Osteoblast (primary cell): ENCODE measurements around the gene SAP30L. TPM values are rescaled to one million over a fixed set of nuclear protein-coding genes. Genes with fewer than 3 reads are reported as not detected.
A peak's percentile ranks its signal among the peaks of the same experiment; 100 is the strongest.

Experiments used
- DNase-seq: peaks from one replicate; pipeline ENCODE4 v3.0.0; 2011; ENCODE audit warnings: low spot score, mixed read lengths; ENCODE audit not compliant: insufficient read length; ENCODE audit errors: missing footprints
- H2AFZ ChIP-seq: 2 replicates; pipeline ENCODE4 v1.6.0; 2011; ENCODE audit warnings: mild to moderate bottlenecking, low read length
- H3K27ac ChIP-seq: 2 replicates; pipeline ENCODE4 v1.5.1; 2011; ENCODE audit warnings: mild to moderate bottlenecking, low read depth, low read length, moderate library complexity
- H3K27me3 ChIP-seq: 2 replicates; pipeline ENCODE4 v1.6.0; 2012; ENCODE audit warnings: mild to moderate bottlenecking, control low read depth, inconsistent platforms, low read length, moderate library complexity; ENCODE audit not compliant: insufficient read depth
- H3K36me3 ChIP-seq: 2 replicates; pipeline ENCODE4 v1.5.1; 2011; ENCODE audit warnings: mild to moderate bottlenecking, low read length, control low read depth, moderate library complexity; ENCODE audit not compliant: insufficient read depth
- H3K4me1 ChIP-seq: 2 replicates; pipeline ENCODE4 v1.5.1; 2011; ENCODE audit warnings: mild to moderate bottlenecking, low read length, control low read depth, moderate library complexity; ENCODE audit not compliant: insufficient read depth
- H3K4me2 ChIP-seq: 2 replicates; pipeline ENCODE4 v1.6.0; 2011; ENCODE audit warnings: mild to moderate bottlenecking, low read length; ENCODE audit not compliant: insufficient read depth
- H3K4me3 ChIP-seq: fragments of 200-600 bp; sonication (generic); 3 replicates; pipeline ENCODE4 v1.5.1; 2012; ENCODE audit warnings: mild to moderate bottlenecking, low read length, inconsistent platforms; ENCODE audit not compliant: insufficient read depth
- H3K79me2 ChIP-seq: 2 replicates; pipeline ENCODE4 v1.6.0; 2012; ENCODE audit warnings: mild to moderate bottlenecking, low read length, control low read depth, inconsistent platforms; ENCODE audit not compliant: insufficient read depth
- H3K9me3 ChIP-seq: 2 replicates; pipeline ENCODE4 v1.5.1; 2011; ENCODE audit warnings: low read depth, low read length, control low read depth
- H4K20me1 ChIP-seq: 2 replicates; pipeline ENCODE4 v1.6.0; 2012; ENCODE audit warnings: mild to moderate bottlenecking, low read length, control low read depth; ENCODE audit not compliant: insufficient read depth
- CTCF ChIP-seq: IDR thresholded peaks from 2 replicates; pipeline ENCODE4 v1.5.1; 2011; ENCODE audit warnings: mild to moderate bottlenecking, low read depth, low read length, moderate library complexity; ENCODE audit errors: extremely low read depth
- total RNA-seq: library from RNA; depleted of rRNA; stranded (reverse); fragments of >200 nt; gene quantifications from 2 replicates; pipeline ENCODE4 v1.2.3, GENCODE V29; 2012

The SAP30L gene
- total RNA-seq, 1 donor = 32.2 TPM

GRCh38 chr5:154476354-154477205 lies 30.8 kb downstream of the SAP30L start:
- Histone ChIP-seq H3K9me3 (no peaks in the 10 kb centered on the region), H3K27ac (no peak overlapping the region), H3K36me3 (no peaks in the 10 kb centered on the region), H3K27me3 (peaks cover 98% of the 10 kb centered on the region), H3K4me2 (no peak overlapping the region), H4K20me1 (no peaks in the 10 kb centered on the region), H2AFZ (no peak overlapping the region), H3K4me1 (no peaks in the 10 kb centered on the region), H3K79me2 (no peaks in the 10 kb centered on the region), H3K4me3 (no peak overlapping the region)
- TF ChIP-seq CTCF = no peak
- no peak for DNase-seq

GRCh38 chr5:154477382-154478223 lies 31.8 kb downstream of the SAP30L start:
- H3K27me3 ChIP-seq = peaks cover 98% of the 10 kb centered on the region
- no peak overlapping the region for H2AFZ ChIP-seq
- H4K20me1 ChIP-seq = no peaks in the 10 kb centered on the region
- no peaks in the 10 kb centered on the region for H3K9me3 ChIP-seq
- no peaks in the 10 kb centered on the region for H3K4me1 ChIP-seq
- peak; percentile 88 for DNase-seq
- no peak overlapping the region for H3K4me3 ChIP-seq
- H3K79me2 ChIP-seq = no peaks in the 10 kb centered on the region
- H3K36me3 ChIP-seq = no peaks in the 10 kb centered on the region
- TF ChIP-seq CTCF = no peak
- H3K4me2 ChIP-seq = peak overlapping the region; percentile 32
- no peak overlapping the region for H3K27ac ChIP-seq

- H2AFZ ChIP-seq = no peak within 1 kb of the TSS
- no peaks in the 10 kb centered on the region for H3K79me2 ChIP-seq
- no peaks in the 10 kb centered on the region for H3K36me3 ChIP-seq
- no peaks in the 10 kb centered on the region for H3K4me1 ChIP-seq
- peaks cover 98% of the 10 kb centered on the region for H3K27me3 ChIP-seq
- no peaks in the 10 kb centered on the region for H4K20me1 ChIP-seq
- no peak for TF ChIP-seq CTCF
- no peaks in the 10 kb centered on the region for H3K9me3 ChIP-seq
- H3K4me2 ChIP-seq = peak within 1 kb of the TSS; percentile 32
- H3K4me3 ChIP-seq = no peak within 1 kb of the TSS
- peak; percentile 89 for DNase-seq
- no peak within 1 kb of the TSS for H3K27ac ChIP-seq
Observed at GRCh38 chr5:154478224-154478565, 32.4 kb downstream of the SAP30L start, which contains the start of gene HAND1. TSS of gene HAND1 (minus strand) at chr5:154478227. CDS start at chr5:154478008, 219 bp downstream.

- H3K79me2 ChIP-seq = no peaks in the 10 kb centered on the region
- H3K27me3 ChIP-seq = peaks cover 98% of the 10 kb centered on the region
- no peak overlapping the region for H2AFZ ChIP-seq
- no peak overlapping the region for H3K27ac ChIP-seq
- no peaks in the 10 kb centered on the region for H3K4me1 ChIP-seq
- no peak overlapping the region for H3K4me3 ChIP-seq
- no peaks in the 10 kb centered on the region for H3K36me3 ChIP-seq
- TF ChIP-seq CTCF = no peak
- H4K20me1 ChIP-seq = no peaks in the 10 kb centered on the region
- H3K4me2 ChIP-seq = no peak overlapping the region
- no peaks in the 10 kb centered on the region for H3K9me3 ChIP-seq
- DNase-seq = no peak
Observed at GRCh38 chr5:154478752-154479159, 33.0 kb downstream of the SAP30L start.
